AG04449 (cell line): ENCODE data around the gene MSANTD1.

Source experiments
- CTCF ChIA-PET: fragments of 350-600 bp; formaldehyde crosslinking; extraction: SDS; loops from one replicate; lab custom pipeline; 2021; ENCODE audit warnings: antibody characterized with exemption; lab: Yijun Ruan, JAX
- POLR2A ChIA-PET: fragments of 400-600, 350-600 bp; formaldehyde crosslinking; extraction: SDS; loops from one replicate; lab custom pipeline; 2020; ENCODE audit warnings: antibody characterized with exemption, inconsistent platforms; lab: Yijun Ruan, JAX
- DNase-seq: peaks from one replicate; pipeline ENCODE4 v3.0.0-alpha.2; 2010; ENCODE audit warnings: low read depth, low spot score
- H3K4me3 ChIP-seq: 2 replicates; pipeline ENCODE4 v1.5.1; 2011; ENCODE audit warnings: low read depth, mild to moderate bottlenecking, control low read depth, low read length
- CTCF ChIP-seq: IDR thresholded peaks from one replicate; pipeline ENCODE4 v1.5.1; 2011; ENCODE audit warnings: mild to moderate bottlenecking, moderate library complexity, low read length, control low read depth, inconsistent platforms; ENCODE audit not compliant: insufficient read depth; ENCODE audit errors: missing control alignments

MSANTD1 gene

DNA sequence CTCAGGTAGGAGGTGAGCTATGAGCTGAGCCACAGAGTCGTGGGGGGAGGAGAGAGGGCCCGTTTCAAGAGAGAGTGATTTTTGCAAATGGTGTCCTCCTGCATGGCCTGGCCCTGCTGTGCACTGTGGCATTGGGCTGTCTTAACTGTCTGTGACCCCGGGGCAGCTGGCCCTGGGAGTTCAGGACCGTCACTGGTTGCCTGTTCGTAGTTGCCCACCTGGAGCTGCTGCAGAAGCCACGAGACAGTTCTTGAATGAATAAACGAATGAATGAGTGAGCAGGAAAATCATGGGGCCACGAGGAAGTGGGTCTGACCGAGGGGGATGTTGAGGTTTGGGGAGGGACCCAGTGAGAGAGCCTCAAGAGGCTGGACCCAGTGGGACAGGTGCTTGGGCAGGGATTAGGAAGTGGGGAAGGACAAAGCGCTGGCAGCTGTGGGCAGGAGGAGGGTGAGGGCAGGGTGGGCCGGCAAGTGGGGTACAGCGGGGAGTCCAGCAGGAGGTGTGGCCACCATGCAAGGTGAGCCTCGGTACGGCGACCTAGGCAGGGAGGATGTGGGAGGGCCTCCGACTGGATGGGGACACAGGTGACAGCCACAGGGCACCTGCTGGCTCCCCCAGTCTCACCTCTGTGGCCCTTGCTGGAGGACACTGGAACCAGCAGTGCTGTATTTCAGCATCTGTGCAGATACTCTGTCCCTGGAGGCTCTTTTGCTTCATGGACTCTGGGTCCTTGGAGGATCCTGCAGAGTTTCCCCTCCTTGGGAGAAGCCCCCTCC lies 54.0 kb downstream of the MSANTD1 start:
- TF ChIP-seq CTCF, result no peak
- no peak overlapping the region for H3K4me3 ChIP-seq
- DNase-seq, result no peak
- POLR2A ChIA-PET, result no interaction called here
- CTCF ChIA-PET, result interaction anchor here (0.9 kb wide), 2 partner anchors 10 to 43 kb away, joined by 3 read pairs; no protein-coding TSS in a partner anchor

- no peak overlapping the region for H3K4me3 ChIP-seq
- POLR2A ChIA-PET, result no interaction called here
- CTCF ChIA-PET, result interaction anchor here (0.9 kb wide), 1 partner anchor 43 kb away, joined by 3 read pairs; no protein-coding TSS in a partner anchor
- TF ChIP-seq CTCF, result no peak
- DNase-seq, result no peak
Observed at GRCh38 chr4:3303565-3303824, 54.5 kb downstream of the MSANTD1 start.

GRCh38 chr4:3303923-3304710 lies 55.2 kb downstream of the MSANTD1 start:
- no peak for DNase-seq
- ChIA-PET POLR2A (interaction anchor here (0.6 kb wide), 1 partner anchor 177 kb away, joined by 3 read pairs; no protein-coding TSS in a partner anchor), CTCF (interaction anchor here (0.9 to 1.7 kb wide), 2 partner anchors 42 to 176 kb away, joined by 3 to 4 read pairs; no protein-coding TSS in a partner anchor)
- H3K4me3 ChIP-seq, result no peak overlapping the region
- no peak for TF ChIP-seq CTCF

DNA sequence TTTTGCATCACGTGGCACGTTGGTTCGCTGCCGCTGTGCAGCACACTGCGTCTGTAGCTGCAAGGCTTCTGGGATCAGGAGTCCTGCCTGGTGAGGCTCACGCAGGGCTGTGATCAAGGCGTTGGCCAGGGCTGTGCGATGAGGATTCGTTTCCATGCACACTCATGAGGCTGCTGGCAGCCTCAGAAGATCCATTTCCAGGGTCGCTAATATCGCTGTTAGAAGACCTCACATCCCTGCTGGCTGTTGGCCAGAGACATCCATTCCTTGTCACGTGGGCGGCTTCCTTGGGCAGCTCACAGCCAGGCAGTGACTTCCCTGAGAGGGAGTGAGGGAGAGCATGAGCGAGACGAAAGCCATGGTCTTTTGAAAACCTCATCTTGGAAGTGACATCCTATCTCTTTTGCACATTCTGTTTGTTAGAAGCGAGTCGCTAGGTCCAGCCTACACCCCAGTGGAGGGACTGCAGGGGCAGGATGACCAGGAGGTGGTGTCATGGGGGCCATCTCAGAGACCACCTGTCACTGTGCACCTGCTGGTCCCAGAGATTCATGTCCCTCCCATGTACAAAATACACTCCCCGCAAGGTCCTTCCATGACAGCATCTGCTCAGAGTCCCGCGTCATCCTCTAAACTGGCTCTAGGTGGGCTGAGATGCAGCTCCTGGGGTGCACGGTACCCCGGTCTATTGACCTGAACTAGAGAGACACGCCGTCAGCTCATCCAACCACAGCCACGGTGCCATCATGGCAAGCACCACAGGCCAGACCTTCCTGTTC lies 56.1 kb downstream of the MSANTD1 start:
- POLR2A ChIA-PET, result interaction anchor here (0.6 kb wide), 1 partner anchor 176 kb away, joined by 3 read pairs; no protein-coding TSS in a partner anchor
- CTCF ChIA-PET, result interaction anchor here (0.7 to 1.7 kb wide), 2 partner anchors 14 to 176 kb away, joined by 3 to 4 read pairs; no protein-coding TSS in a partner anchor
- no peak overlapping the region for H3K4me3 ChIP-seq
- no peak for DNase-seq
- no peak for TF ChIP-seq CTCF

DNA sequence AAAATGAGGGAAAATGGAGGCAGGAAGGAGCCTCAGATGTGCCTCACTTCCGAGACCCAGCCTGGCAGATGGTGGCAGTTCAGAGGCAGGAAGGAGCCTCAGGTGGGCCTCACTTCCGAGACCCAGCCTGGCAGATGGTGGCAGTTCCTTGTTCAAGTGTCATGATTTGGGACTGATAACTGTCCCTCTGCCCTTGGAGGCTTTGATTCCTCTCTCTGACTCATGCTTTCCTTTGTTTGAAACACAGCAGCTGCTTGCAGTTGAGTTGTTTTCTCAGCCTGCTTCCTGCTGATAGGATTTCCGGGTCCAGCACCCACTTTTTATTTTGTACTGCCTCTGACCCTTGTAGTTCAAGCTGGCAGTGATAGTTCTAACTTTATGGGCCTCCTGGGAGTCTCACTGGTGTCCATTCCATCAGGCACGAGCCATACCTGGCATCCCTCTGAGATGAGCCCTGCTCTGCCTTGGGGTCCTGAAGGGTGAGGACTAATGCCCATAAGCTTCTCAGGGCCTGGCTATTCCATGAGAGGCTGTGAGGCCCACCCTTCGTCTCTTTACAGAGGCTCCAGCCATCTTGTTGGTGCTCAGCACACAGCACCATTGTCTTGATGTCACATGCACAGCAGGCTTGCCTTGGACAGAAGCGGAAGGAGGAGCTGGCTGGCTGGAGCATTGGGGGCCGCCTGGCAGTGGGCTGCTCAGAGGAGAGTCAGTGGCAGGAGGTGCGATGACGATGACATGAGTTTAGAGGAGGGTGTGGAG lies 56.8 kb downstream of the MSANTD1 start:
- POLR2A ChIA-PET, result no interaction called here
- no peak for DNase-seq
- no peak overlapping the region for H3K4me3 ChIP-seq
- CTCF ChIA-PET, result interaction anchor here (0.7 to 1.7 kb wide), 2 partner anchors 13 to 175 kb away, joined by 3 to 4 read pairs; no protein-coding TSS in a partner anchor
- TF ChIP-seq CTCF, result no peak
